Small intestine (tissue), 7 donors: ENCODE results near the gene FOXL2NB. TPM values are rescaled to one million over a fixed set of nuclear protein-coding genes. Genes with fewer than 3 reads are reported as not detected.
A peak's percentile ranks its signal among the peaks of the same experiment; 100 is the strongest.

ENCODE experiments used
- DNase-seq, 2 donors: peaks; one replicate each; pipeline versions ENCODE4 v3.0.0 to v3.0.0-alpha.2; 2013
- FAIRE-seq: peaks from 2 replicates; lab custom pipeline; 2012; peaks lifted over from hg19 to GRCh38; lab: Jason Lieb, UNC
- H3K27ac ChIP-seq, 3 donors: one replicate each; pipeline ENCODE4 v1.5.1; 2013; ENCODE audit warnings: low read length in 2 of 3, mild to moderate bottlenecking in 2 of 3, control low read depth in 1 of 3, inconsistent platforms in 1 of 3, low read depth in 1 of 3, moderate library complexity in 1 of 3
- H3K27me3 ChIP-seq, 3 donors: one replicate each; pipeline ENCODE4 v1.6.1; 2013; ENCODE audit warnings: low read length in 3 of 3, inconsistent platforms in 1 of 3; ENCODE audit not compliant: control insufficient read depth in 3 of 3, insufficient read depth in 3 of 3
- H3K36me3 ChIP-seq, 3 donors: one replicate each; pipeline ENCODE4 v1.6.1; 2013; ENCODE audit warnings: low read length in 3 of 3, inconsistent platforms in 1 of 3, low read depth in 1 of 3, mild to moderate bottlenecking in 1 of 3, moderate library complexity in 1 of 3; ENCODE audit not compliant: control insufficient read depth in 3 of 3, insufficient read depth in 2 of 3
- H3K4me1 ChIP-seq, 3 donors: one replicate each; pipeline ENCODE4 v1.6.1; 2013; ENCODE audit warnings: low read length in 2 of 3, inconsistent platforms in 1 of 3, low read depth in 1 of 3, mild to moderate bottlenecking in 1 of 3, moderate library complexity in 1 of 3; ENCODE audit not compliant: control insufficient read depth in 3 of 3, insufficient read depth in 2 of 3
- H3K4me3 ChIP-seq, 3 donors: one replicate each; pipeline ENCODE4 v1.5.1; 2013; ENCODE audit warnings: low read length in 3 of 3, control low read depth in 1 of 3, inconsistent platforms in 1 of 3, low read depth in 1 of 3, mild to moderate bottlenecking in 1 of 3, moderate library complexity in 1 of 3
- H3K9me3 ChIP-seq, 2 donors: one replicate each; pipeline ENCODE4 v1.6.1; 2013; ENCODE audit warnings: low read depth in 1 of 2, low read length in 1 of 2; ENCODE audit not compliant: control insufficient read depth in 2 of 2, insufficient read depth in 1 of 2
- WGBS, 3 donors: extraction: QIAGEN DNeasy Blood & Tissue Kit; methylation state at CpG; one replicate each; pipeline ENCODE4 v1.1.7; 2013; 5-methylcytosine and 5-hydroxymethylcytosine counted together
- polyA plus RNA-seq, 4 donors: library from polyadenylated mRNA; stranded (reverse) in 3 of 4; unstranded in 1 of 4; fragments of 200-250 nt in 3 of 4; fragments of 120-200 nt in 1 of 4; gene quantifications; one replicate each; pipeline versions ENCODE4 v1.2.1 to v1.2.3, GENCODE V29; 2013
- donor health status: healthy with polysubstance abuse.
- donor health status: control.
- donor health status: control.
- donor health status: Bipolar disorder and iron deficiency.
- donor health status: healthy.

Gene FOXL2NB
- polyA plus RNA-seq, 4 donors: not detected

DNA sequence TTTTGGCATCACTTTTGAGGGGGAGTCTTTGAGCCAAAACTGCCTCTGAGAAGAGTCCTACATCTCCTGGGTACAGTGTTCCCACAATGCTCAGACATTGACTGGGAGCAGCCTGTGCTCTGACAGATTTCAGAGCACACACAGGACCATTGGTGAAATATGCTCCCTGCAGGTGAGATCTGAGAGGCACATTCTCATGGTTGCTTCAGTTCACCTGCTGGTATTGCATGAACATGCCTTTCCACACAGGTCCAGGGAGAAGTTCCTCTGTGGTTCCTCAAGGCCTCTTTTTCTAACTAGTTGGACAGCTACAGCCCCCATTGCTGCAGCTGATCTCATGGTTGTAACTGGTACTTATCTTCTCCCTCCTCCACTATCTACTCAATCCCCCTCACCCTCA is 37.1 kb upstream of the FOXL2NB start:
- FAIRE-seq (no peak), DNase-seq (peak in 1 of 2 donors; percentile 18)
- no peaks in the 10 kb centered on the region for H3K4me1 ChIP-seq
- H3K27me3 ChIP-seq: no peaks in the 10 kb centered on the region
- no peak overlapping the region for H3K4me3 ChIP-seq
- H3K27ac ChIP-seq: no peak overlapping the region
- no peaks in the 10 kb centered on the region for H3K36me3 ChIP-seq
- no peaks in the 10 kb centered on the region for H3K9me3 ChIP-seq

DNA sequence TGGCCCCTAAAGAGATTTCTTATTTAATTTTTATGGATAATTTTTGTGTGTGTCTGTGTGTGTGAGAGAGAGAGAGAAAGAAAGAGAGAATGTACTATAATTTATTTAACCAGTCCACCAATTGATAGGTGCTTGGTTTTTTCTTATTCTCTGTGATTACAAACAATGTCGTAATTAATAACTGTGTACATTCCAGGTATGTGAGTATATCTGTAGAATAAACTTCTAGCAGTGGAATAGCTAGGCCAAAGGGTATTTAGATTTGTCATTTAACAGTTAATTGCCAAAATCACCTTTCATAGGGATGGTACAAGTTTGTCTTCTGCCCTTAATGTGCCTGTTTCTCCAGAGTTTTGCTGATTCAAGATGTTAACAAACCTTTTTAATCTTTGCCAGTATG is 35.4 kb upstream of the FOXL2NB start:
- H3K4me3 ChIP-seq: no peak overlapping the region
- no peaks in the 10 kb centered on the region for H3K27me3 ChIP-seq
- 85 to 97% (median 94%) methylated on average over 1 of the region's 1 CpG for WGBS, 3 donors
- no peak overlapping the region for H3K27ac ChIP-seq
- FAIRE-seq (no peak), DNase-seq (no peak)
- peaks cover 0 to 5% (median 0%) of the 10 kb centered on the region in 3 donors for H3K4me1 ChIP-seq
- H3K9me3 ChIP-seq: no peaks in the 10 kb centered on the region
- no peaks in the 10 kb centered on the region for H3K36me3 ChIP-seq

DNA sequence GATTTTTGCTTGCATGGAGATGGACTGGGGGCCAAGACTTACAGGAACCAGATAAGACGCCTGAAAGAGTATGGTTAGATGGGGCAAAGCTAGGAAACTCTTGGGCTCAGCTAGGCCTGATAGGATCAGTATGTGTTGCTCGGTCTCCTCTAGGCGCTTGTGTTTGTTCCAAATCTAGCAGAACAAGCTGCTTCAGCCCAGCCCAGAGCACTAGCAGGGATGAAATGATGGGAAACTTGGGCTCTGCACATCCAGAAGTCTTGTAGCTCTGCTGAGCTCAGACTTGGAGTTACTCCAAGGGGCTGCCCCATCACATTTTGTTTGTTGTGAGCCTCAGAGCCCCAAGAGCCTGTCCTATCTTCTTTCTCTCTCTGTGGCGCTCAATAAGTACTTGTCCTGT is 34.8 kb upstream of the FOXL2NB start:
- Histone ChIP-seq H3K4me1 (peaks cover 0 to 9% (median 0%) of the 10 kb centered on the region in 3 donors), H3K4me3 (no peak overlapping the region), H3K27me3 (no peaks in the 10 kb centered on the region), H3K27ac (no peak overlapping the region), H3K9me3 (no peaks in the 10 kb centered on the region), H3K36me3 (no peaks in the 10 kb centered on the region)
- DNase-seq: no peak
- no peak for FAIRE-seq
- 83 to 96% (median 95%) methylated on average over 4 of the region's 4 CpGs for WGBS, 3 donors

DNA sequence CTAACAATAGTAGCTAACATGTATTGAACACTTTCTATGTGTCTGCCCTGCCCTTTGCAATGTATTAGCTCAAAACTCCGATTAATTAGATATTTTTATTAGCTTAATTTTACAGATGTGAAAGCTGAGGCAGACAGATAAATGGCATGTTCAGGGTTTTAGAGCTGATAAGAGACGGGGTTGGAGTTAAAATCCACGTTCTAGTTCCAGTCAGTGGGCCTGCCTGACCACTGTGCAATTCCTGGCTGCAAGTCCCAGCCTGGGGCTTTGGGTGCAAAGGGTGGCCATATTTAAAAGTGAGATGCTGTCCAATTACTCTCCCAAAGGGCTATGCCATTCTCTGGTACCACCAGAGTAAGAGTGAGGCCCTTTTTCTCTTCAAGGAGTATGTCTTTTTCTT is 33.3 kb upstream of the FOXL2NB start:
- H3K27me3 ChIP-seq: no peaks in the 10 kb centered on the region
- peaks cover 0 to 9% (median 0%) of the 10 kb centered on the region in 3 donors for H3K4me1 ChIP-seq
- no peaks in the 10 kb centered on the region for H3K36me3 ChIP-seq
- H3K27ac ChIP-seq: no peak overlapping the region
- DNase-seq (no peak), FAIRE-seq (no peak)
- H3K9me3 ChIP-seq: no peaks in the 10 kb centered on the region
- H3K4me3 ChIP-seq: no peak overlapping the region
- 65 to 87% (median 86%) methylated on average over 3 of the region's 3 CpGs for WGBS, 3 donors

DNA sequence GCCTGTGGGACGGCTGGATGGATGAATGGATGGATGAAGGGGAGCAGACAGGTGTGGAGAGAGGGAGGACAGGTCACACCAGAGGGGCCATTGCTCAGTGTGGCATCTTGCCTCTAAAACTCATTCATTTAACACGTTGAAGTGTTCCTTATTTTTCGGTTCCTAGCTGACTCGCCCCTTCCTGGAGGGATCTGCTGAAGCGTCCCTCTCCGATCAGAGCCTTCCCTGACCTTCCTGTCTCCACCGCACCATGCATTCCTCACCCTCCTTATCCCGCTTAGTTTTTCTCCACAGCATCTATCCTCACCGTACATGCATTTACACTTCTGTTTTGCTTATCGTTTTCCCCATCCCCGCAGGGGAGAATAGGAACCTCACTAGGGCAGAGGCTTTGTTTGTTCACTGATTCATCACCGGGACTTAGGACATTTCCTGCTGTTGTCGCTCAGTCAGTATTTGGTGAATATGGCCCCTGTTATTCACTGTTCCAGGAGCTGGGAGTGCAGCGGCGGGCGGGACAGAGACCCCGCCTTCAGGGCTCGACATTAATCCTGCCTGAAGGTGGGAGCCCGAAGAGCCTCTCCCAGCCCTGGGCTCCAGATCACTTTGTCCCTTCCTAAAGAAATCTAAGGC is 32.0 kb upstream of the FOXL2NB start:
- H3K4me3 ChIP-seq: peak overlapping the region in 2 of 3 donors; percentile 67 to 93
- H3K36me3 ChIP-seq: no peaks in the 10 kb centered on the region
- peak in 1 of 2 donors; percentile 86 for DNase-seq
- H3K27me3 ChIP-seq: no peaks in the 10 kb centered on the region
- FAIRE-seq: no peak
- H3K4me1 ChIP-seq: peaks cover 0 to 9% (median 0%) of the 10 kb centered on the region in 3 donors
- peak overlapping the region; percentile 88 to 100 (median 97) for H3K27ac ChIP-seq
- H3K9me3 ChIP-seq: no peaks in the 10 kb centered on the region
- WGBS, 3 donors: 8 to 10% (median 10%) methylated on average over 19 of the region's 19 CpGs

DNA sequence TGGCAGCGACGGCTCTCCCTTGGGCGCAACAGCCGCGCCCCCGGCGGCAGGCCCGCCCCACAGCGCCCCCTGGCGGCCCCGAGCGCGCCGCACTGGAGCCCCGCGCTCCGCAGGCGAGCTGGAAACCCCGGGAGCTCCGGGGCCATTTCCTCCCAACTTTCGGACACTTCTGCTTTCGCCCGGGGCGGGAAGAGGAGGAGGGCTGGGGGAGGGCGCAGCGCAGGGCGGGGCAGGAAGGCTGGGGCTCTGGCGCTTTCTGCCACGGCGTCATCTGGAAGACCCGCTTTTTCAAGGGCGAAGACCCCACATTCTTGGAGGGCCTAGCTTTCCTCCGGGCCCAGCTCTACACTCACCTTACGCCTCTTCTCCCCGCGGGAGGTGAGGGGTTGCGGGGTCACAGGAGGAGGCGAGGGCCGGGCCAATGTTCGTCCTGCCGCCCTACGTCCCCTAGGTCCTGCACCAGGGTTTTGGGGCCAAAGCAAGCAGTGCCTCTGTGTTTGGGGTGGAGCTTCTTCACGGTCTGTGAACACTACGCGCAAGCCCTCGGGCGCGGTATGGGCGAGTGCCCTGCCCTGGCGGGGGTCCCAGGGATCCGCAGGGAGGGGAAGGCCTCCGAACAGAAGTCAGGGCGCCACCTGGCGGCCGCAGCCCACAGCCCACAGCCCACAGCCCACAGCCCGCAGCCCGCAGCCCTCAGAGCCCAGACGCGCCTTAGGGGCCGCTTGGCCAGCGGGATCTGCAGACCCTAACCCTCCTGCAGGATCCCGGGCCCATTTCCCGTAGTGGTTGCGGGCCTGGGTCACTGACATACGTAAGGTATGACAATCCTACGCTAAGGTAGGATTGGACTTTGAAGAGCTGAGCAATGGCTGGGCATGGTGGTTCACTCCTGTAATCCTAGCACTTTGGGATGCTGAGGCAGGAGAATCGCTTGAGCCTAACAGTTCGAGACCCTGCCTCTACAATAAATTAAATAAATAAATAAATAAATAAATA is 31.2 kb upstream of the FOXL2NB start:
- Histone ChIP-seq H3K27ac (peak overlapping the region; percentile 91 to 100 (median 97)), H3K27me3 (no peaks in the 10 kb centered on the region), H3K4me3 (peak overlapping the region; percentile 59 to 93 (median 67)), H3K9me3 (no peaks in the 10 kb centered on the region), H3K4me1 (peaks cover 0 to 9% (median 0%) of the 10 kb centered on the region in 3 donors), H3K36me3 (no peaks in the 10 kb centered on the region)
- FAIRE-seq: no peak
- 1 to 2% (median 1%) methylated on average over 45 to 68 of the region's 68 CpGs for WGBS, 3 donors
- DNase-seq: peak; percentile 90 to 95

DNA sequence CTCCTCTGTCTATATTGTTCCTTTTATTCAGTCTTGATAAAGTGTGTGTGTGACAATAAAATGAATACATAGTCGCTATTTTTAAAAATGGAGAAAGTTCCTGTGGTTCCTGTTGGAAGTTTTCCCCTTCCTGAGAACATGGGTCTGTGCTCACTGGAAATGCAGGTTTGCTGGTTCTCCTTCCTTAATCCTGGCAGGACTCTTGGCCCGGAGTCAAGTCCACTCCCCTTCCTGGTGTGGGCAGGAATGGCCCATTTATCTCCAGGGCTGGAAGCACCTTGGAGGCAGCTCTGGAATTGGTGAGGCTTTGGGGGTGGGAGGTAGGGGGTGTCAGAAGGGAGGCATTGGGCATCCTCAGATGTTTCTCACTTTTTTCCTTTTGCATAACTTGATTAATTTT is 30.2 kb upstream of the FOXL2NB start:
- Histone ChIP-seq H3K4me1 (peaks cover 0 to 9% (median 0%) of the 10 kb centered on the region in 3 donors), H3K36me3 (no peaks in the 10 kb centered on the region), H3K27me3 (no peaks in the 10 kb centered on the region), H3K9me3 (no peaks in the 10 kb centered on the region), H3K27ac (no peak overlapping the region), H3K4me3 (no peak overlapping the region)
- FAIRE-seq: no peak
- peak; percentile 32 to 65 for DNase-seq
- 13 to 51% (median 44%) methylated on average over 2 of the region's 2 CpGs for WGBS, 3 donors

DNA sequence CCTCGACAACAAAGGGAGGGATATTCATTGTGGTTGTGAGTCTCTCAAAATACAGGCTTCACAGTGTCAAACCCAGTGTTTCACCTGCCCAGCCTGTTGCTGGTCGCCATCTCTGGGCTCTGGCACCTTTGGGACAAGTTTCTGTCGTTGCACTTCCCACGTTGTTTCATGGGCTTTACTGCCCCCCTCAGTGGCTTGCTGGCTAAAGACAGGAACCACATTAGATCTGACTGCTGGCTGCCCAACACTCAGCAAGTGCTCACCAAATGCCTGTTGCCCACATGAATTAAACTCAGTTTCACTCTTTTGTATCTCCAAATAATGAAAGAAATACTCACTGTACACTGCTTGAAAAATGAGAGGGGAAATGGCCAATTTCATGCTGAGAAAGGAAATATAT is 27.7 kb upstream of the FOXL2NB start:
- no peak overlapping the region for H3K4me3 ChIP-seq
- H3K9me3 ChIP-seq: no peaks in the 10 kb centered on the region
- DNase-seq (no peak), FAIRE-seq (no peak)
- no peak overlapping the region for H3K27ac ChIP-seq
- peaks cover 0 to 9% (median 0%) of the 10 kb centered on the region in 3 donors for H3K4me1 ChIP-seq
- WGBS, 3 donors: 67 to 73% (median 72%) methylated on average over 4 of the region's 4 CpGs
- H3K27me3 ChIP-seq: no peaks in the 10 kb centered on the region
- H3K36me3 ChIP-seq: no peaks in the 10 kb centered on the region
